ENCODE measurements around the gene SKIDA1.

DNA sequence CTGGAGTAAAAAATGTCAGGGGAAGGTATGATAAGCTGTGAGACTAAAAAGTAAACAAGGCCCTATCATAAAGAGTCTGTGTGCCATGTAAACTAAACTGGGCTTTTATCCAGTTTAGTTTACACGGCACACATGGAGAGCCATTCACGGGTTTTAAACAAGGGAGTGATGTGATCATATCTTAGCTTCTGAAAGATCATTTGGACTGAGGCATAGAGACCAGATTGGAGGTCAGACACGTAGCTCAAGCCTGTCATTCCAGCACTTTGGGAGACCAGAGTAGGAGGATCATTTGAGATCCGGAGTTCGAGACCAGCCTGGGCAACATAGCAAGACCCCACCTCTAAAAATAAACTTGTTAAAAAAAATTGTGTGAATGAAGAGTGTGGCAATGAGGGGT lies 50.1 kb downstream of the SKIDA1 start:
- TF ChIP-seq, protein P1, sequence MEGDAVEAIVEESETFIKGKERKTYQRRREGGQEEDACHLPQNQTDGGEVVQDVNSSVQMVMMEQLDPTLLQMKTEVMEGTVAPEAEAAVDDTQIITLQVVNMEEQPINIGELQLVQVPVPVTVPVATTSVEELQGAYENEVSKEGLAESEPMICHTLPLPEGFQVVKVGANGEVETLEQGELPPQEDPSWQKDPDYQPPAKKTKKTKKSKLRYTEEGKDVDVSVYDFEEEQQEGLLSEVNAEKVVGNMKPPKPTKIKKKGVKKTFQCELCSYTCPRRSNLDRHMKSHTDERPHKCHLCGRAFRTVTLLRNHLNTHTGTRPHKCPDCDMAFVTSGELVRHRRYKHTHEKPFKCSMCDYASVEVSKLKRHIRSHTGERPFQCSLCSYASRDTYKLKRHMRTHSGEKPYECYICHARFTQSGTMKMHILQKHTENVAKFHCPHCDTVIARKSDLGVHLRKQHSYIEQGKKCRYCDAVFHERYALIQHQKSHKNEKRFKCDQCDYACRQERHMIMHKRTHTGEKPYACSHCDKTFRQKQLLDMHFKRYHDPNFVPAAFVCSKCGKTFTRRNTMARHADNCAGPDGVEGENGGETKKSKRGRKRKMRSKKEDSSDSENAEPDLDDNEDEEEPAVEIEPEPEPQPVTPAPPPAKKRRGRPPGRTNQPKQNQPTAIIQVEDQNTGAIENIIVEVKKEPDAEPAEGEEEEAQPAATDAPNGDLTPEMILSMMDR (IDR thresholded peaks at IDR 0.05): no peak
- no peak for TF ChIP-seq EP300 (IDR thresholded peaks at IDR 0.05)
